Esophagus (tissue), 2 donors: ENCODE measurements around the gene TOM1L2. TPM values are rescaled to one million over a fixed set of nuclear protein-coding genes. Genes with fewer than 3 reads are reported as not detected.

Experiments
- polyA plus RNA-seq, 2 donors: library from polyadenylated mRNA; stranded (reverse); fragments of 200-250 nt; gene quantifications; one replicate each; pipeline ENCODE4 v1.2.3, GENCODE V29; 2013
- donor health status: healthy with polysubstance abuse.
- donor health status: Bipolar disorder and iron deficiency.

The TOM1L2 gene
- polyA plus RNA-seq, 2 donors, result 49.9 to 83.2 TPM

Other genes starting within 250 kb of the TOM1L2 start
- 100 to 1,000 TPM in 1 of 2 donors, 10 to 100 TPM in 1; 95.1 to 116 TPM for gene SREBF1, start 135.4 kb downstream of the TOM1L2 start, polyA plus RNA-seq
- gene DRC3, start 462 bp upstream of the TOM1L2 start, polyA plus RNA-seq, result 1 to 10 TPM in 1 of 2 donors, under 1 TPM in 1; 0.72 to 1.4 TPM
- gene ATPAF2, start 66.8 kb upstream of the TOM1L2 start, polyA plus RNA-seq, result 10 to 100 TPM; 16.2 to 21.0 TPM
- gene GID4, start 67.0 kb upstream of the TOM1L2 start, polyA plus RNA-seq, result 1 to 10 TPM; 6.2 to 7.5 TPM
- gene DRG2, start 115.5 kb upstream of the TOM1L2 start, polyA plus RNA-seq, result 10 to 100 TPM; 29.8 to 35.0 TPM
- gene MYO15A, start 136.4 kb upstream of the TOM1L2 start, polyA plus RNA-seq, result under 1 TPM; 0.51 to 0.68 TPM
- gene ALKBH5, start 211.4 kb upstream of the TOM1L2 start, polyA plus RNA-seq, result 10 to 100 TPM; 19.4 to 20.4 TPM